Mesothelial cell of epicardium (in vitro differentiated cells): ENCODE measurements around the gene ZNF394. TPM values are rescaled to one million over a fixed set of nuclear protein-coding genes. Genes with fewer than 3 reads are reported as not detected.

ENCODE experiments used
- DNase-seq, 2 experiments: peaks; one replicate each; pipeline ENCODE4 v3.0.0; 2021; ENCODE audit warnings: low spot score in 2 of 2; ENCODE audit not compliant: unreplicated experiment in 2 of 2
- H3K27ac Mint-ChIP-seq: 2 replicates; pipeline ENCODE4 v1.8.0; 2021; ENCODE audit warnings: mixed read lengths
- H3K27me3 Mint-ChIP-seq: 2 replicates; pipeline ENCODE4 v1.8.0; 2021; ENCODE audit warnings: low read depth, mixed read lengths
- H3K36me3 Mint-ChIP-seq: 2 replicates; pipeline ENCODE4 v1.8.0; 2021; ENCODE audit warnings: mixed read lengths
- H3K4me1 Mint-ChIP-seq: 2 replicates; pipeline ENCODE4 v1.8.0; 2021; ENCODE audit warnings: mixed read lengths
- H3K4me3 Mint-ChIP-seq: 2 replicates; pipeline ENCODE4 v1.8.0; 2021; ENCODE audit warnings: mild to moderate bottlenecking, moderate library complexity, mixed read lengths
- H3K9me3 Mint-ChIP-seq: 2 replicates; pipeline ENCODE4 v1.8.0; 2021; ENCODE audit warnings: mixed read lengths
- total RNA-seq: library from RNA; stranded (reverse); gene quantifications from 3 replicates; pipeline ENCODE4 v1.2.1, GENCODE V29; 2021
- TF ChIP-seq, protein P1 (sequence below): fragments of 200-600 bp; sonication (generic); IDR thresholded peaks from one replicate; pipeline ENCODE4 v1.5.0; 2021; ENCODE audit warnings: antibody characterized with exemption; ENCODE audit not compliant: unreplicated experiment

ZNF394 gene
- total RNA-seq, 1 donor from 2014 or later = 30.1 TPM

- H3K36me3 Mint-ChIP-seq = peaks cover 9% of the 10 kb centered on the region
- peaks cover 9% of the 10 kb centered on the region for H3K4me1 Mint-ChIP-seq
These were observed 27.3 kb downstream of the ZNF394 start, which contains the start of gene ZNF789 for GRCh38 chr7:99472561-99473314. Gene ZNF789 (plus strand): TSS chr7:99472890. CDS start chr7:99476457, 3,567 bp downstream.

DNA sequence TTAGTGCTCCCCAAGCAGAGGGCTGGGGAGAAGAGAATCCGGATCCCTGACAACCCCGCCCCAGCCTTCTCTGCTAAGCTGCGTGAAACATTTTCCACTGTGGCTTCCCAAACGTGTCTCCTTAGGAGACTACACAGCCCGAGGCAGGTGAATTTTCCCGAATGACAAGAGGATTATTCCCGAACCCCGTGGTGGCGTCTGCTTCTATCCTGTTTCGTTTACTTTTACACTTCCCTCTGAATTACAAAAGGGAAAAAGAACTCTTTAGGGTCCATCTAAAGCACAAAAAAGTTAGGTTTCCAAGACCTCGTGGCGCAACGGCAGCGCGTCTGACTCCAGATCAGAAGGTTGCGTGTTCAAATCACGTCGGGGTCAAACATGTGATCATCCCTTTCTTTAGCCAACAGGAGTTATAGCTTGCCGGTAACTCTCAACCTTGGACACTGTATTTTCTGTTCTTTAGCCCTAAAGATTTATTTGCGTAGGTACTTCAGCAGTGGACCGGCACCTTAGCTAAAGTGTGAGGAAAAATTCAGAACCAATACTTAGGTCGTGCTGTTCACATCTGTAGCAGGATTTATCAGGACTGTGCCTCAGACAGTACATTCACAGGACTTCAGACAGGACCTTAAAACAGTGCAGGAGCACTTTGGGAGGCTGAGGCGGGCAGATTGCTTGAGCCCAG lies 30.6 kb downstream of the ZNF394 start:
- Mint-ChIP-seq H3K27ac (no peak overlapping the region), H3K4me3 (no peak overlapping the region), H3K4me1 (peaks cover 19% of the 10 kb centered on the region), H3K27me3 (peaks cover 17% of the 10 kb centered on the region), H3K36me3 (peaks cover 2% of the 10 kb centered on the region), H3K9me3 (no peaks in the 10 kb centered on the region)
- DNase-seq = no peak
- TF ChIP-seq, protein P1, sequence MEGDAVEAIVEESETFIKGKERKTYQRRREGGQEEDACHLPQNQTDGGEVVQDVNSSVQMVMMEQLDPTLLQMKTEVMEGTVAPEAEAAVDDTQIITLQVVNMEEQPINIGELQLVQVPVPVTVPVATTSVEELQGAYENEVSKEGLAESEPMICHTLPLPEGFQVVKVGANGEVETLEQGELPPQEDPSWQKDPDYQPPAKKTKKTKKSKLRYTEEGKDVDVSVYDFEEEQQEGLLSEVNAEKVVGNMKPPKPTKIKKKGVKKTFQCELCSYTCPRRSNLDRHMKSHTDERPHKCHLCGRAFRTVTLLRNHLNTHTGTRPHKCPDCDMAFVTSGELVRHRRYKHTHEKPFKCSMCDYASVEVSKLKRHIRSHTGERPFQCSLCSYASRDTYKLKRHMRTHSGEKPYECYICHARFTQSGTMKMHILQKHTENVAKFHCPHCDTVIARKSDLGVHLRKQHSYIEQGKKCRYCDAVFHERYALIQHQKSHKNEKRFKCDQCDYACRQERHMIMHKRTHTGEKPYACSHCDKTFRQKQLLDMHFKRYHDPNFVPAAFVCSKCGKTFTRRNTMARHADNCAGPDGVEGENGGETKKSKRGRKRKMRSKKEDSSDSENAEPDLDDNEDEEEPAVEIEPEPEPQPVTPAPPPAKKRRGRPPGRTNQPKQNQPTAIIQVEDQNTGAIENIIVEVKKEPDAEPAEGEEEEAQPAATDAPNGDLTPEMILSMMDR = no peak

More at GRCh38 chr7:99472561-99473314, 27.3 kb downstream of the ZNF394 start, which contains the start of gene ZNF789:
- TF ChIP-seq, protein P1 = no peak
- DNase-seq = peak; percentile 97 to 98
- Mint-ChIP-seq H3K4me3 (peak within 1 kb of the TSS; percentile 91), H3K9me3 (no peaks in the 10 kb centered on the region), H3K27me3 (peaks cover 17% of the 10 kb centered on the region), H3K27ac (peak within 1 kb of the TSS; percentile 95)

- TF ChIP-seq, protein P1 = no peak
- Mint-ChIP-seq H3K4me1 (peaks cover 23% of the 10 kb centered on the region), H3K27ac (no peak overlapping the region), H3K9me3 (no peaks in the 10 kb centered on the region), H3K27me3 (peaks cover 17% of the 10 kb centered on the region), H3K36me3 (peaks cover 7% of the 10 kb centered on the region), H3K4me3 (no peak overlapping the region)
- no peak for DNase-seq
These were observed 31.7 kb downstream of the ZNF394 start for GRCh38 chr7:99468336-99468918.

- TF ChIP-seq, protein P1 = no peak
- H3K4me3 Mint-ChIP-seq = peak overlapping the region; percentile 88
- DNase-seq = no peak
- H3K9me3 Mint-ChIP-seq = no peaks in the 10 kb centered on the region
- H3K4me1 Mint-ChIP-seq = peaks cover 15% of the 10 kb centered on the region
- H3K27me3 Mint-ChIP-seq = peaks cover 12% of the 10 kb centered on the region
- peak overlapping the region; percentile 86 for H3K27ac Mint-ChIP-seq
- H3K36me3 Mint-ChIP-seq = peaks cover 16% of the 10 kb centered on the region
These were observed 34.7 kb downstream of the ZNF394 start for GRCh38 chr7:99465421-99465768.

GRCh38 chr7:99461221-99461620 lies 38.9 kb downstream of the ZNF394 start:
- Mint-ChIP-seq H3K27ac (no peak overlapping the region), H3K4me3 (no peak overlapping the region), H3K4me1 (peaks cover 15% of the 10 kb centered on the region), H3K27me3 (no peaks in the 10 kb centered on the region), H3K36me3 (peaks cover 27% of the 10 kb centered on the region), H3K9me3 (no peaks in the 10 kb centered on the region)
- no peak for DNase-seq
- TF ChIP-seq, protein P1 = no peak
